Peyer's patch (tissue), 4 donors: ENCODE results near the gene DOCK3.

ENCODE experiments used
- CTCF ChIP-seq, 6 experiments: fragments of 450-650 bp in 4 of 6; fragments of 200-600 bp in 2 of 6; sonication (generic) in 1 of 6; IDR thresholded peaks; one replicate each; pipeline ENCODE4 v1.5.1; 2017 to 2019; ENCODE audit warnings: antibody characterized with exemption in 6 of 6, mild to moderate bottlenecking in 3 of 6, moderate library complexity in 1 of 6
- POLR2A ChIP-seq, 2 donors: fragments of 450-650 bp; IDR thresholded peaks; one replicate each; pipeline ENCODE4 v1.5.1; 2017; ENCODE audit warnings: antibody characterized with exemption in 2 of 2, mild to moderate bottlenecking in 2 of 2, moderate library complexity in 2 of 2

GRCh38 chr3:51052562-51052961 lies 377.8 kb downstream of the DOCK3 start:
- TF ChIP-seq POLR2A (IDR thresholded peaks at IDR 0.05) (no peak), CTCF (IDR thresholded peaks at IDR 0.05) (no peak)
